HT1080 (cell line): ENCODE data around the gene ZNF25. TPM values are rescaled to one million over a fixed set of nuclear protein-coding genes. Genes with fewer than 3 reads are reported as not detected.
"Not testable (repeated sequence)": the region's sequence is repeated elsewhere in the genome, so short reads cannot be mapped to it uniquely, and the experiment has no call there.

Experiments
- DNase-seq: peaks from one replicate; pipeline ENCODE4 v3.0.0-alpha.2; 2015; ENCODE audit warnings: low read depth
- small RNA-seq: library from RNA; depleted of rRNA; stranded (forward); fragments of <200 nt; gene quantifications from one replicate; pipeline ENCODE3, GENCODE V24; 2014
- total RNA-seq: library from RNA; depleted of rRNA; stranded (reverse); fragments of >200 nt; shearing (Covaris generic); gene quantifications from 2 replicates; pipeline ENCODE4 v1.2.3, GENCODE V29; 2014; rRNA removed

ZNF25 gene
- total RNA-seq, 1 experiment from 2014 or later = 2.8 TPM

DNA sequence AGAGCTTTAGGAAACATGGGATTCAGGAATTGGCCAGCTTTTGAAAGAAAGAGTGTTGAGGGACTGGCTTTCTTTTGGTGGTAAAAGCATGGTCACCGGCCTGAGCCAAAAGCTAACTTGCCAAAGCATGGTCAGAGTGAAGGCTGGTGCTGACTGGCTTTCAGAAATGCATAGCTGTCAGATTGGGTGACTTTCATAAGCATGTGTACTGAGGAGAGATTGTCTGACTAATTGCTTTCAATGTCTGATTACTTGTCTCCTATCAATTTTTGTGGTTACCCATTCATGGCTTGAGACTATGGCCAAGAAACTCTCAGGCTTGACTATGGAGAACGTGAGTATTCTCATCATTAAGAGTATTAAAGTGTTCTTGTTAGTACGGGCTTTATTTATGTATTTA lies 28.2 kb downstream of the ZNF25 start:
- DNase-seq = no peak

DNA sequence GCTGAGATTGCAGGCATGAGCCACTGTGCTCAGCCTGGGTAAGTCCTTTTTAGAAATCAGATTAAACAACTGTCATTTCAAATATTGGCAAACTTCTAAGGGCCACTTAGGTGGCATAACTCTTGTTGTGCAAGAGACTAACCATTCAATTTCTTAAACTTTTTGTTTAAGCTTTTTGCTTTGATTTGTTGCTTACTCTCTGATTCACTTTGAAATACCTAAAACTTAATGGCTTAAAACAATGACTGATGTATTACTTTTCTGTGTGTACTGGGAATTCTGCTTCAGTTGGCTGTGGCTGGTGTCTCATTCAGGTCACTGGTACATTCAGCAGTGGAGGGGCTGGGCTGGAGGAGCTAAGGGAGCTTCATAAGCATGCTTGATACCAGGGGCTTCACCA lies 28.9 kb downstream of the ZNF25 start:
- DNase-seq = no peak

DNA sequence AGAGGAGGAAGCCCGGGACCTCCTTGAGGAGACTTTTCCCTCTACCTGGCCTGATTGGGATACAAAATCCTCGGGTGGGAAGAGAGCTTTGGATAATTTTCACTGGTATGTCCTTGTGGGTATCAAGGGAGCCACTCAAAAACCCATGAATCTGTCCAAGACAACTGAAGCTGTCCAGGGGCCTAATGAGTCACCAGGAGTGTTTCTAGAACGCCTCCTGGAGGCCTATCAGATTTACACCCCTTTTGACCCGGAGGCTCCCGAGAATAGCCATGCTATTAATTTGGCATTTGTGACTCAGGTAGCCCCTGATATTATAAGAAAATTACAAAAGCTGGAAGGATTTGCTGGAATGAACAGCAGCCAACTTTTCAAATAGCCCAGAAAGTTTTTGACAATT lies 38.6 kb downstream of the ZNF25 start:
- DNase-seq = no peak

DNA sequence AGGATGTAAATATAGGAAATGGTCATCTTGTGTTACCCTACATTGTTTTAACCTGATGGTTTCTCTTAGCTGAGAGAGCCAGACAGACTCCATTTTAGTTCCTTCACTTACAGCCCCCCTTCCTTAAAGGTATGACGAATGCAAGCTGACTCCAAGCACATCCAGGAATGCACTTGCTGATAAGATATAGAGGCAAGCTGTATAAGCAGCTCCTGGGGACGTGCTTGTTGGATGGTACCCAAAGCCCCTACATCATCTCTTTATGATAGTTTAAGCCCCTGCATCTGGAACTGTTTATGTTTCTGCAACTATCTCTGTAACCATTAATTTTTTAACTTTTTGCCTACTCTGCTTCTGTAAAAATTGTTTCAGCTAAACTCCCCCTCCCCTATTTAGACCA lies 41.7 kb downstream of the ZNF25 start:
- DNase-seq = no peak

DNA sequence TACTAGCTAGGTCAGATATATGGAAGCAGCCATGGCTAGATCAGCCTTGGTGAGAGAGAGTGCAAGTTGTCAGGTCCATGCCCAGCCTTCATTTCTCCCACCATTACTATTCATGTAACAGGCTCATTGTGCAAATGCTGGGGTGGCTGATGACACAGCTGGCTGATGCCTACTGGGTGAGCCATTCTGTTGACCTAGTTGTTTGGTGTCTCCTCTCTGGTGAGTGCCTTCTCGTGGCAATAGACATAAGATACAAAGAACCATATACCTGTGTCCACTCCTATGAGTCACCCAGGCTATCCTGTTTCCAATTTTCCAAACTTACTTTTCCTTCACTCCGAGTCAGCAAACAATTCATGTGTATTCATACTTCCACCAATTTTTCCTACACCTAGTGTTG lies 46.0 kb downstream of the ZNF25 start:
- no peak for DNase-seq

DNA sequence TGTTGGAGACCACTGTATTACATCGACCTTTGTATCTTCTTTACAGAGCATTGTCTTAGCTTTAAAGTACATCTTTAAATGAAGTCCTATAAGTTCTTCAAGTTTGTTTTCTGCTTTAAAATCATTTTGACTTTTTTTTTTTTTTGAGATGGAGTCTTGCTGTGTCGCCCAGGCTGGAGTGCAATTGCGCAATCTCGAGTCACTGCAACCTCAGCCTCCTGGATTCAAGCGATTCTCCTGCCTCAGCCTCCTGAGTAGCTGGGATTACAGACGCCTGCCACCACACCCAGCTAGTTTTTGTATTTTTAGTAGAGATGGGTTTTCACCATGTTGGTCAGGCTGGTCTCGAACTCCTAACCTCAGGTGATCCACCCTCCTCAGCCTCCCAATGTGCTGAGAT lies 68.3 kb downstream of the ZNF25 start:
- not testable (repeated sequence) for DNase-seq

DNA sequence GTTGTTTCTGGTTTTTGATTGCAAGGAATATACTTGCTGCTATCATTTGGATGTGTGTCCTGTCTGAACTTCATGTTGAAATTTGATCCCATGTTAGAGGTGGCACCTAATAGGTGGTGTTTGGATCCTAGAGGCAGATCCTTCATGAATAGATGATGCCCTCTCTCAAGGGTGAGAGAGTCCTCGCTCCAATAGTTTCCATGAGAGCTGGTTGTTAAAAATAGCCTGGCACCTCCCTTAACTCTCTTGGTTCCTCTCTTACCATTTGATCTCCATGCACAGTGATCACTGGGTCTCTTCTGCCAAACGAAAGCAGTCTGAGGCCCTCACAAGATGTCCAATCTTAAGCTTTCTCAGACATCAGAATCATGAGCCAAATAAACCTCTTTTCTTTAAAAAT lies 70.1 kb downstream of the ZNF25 start:
- no peak for DNase-seq

Small RNAs within 50 kb of the gene (small RNA-seq; reads per million reads assigned to genes)
- gene RF00019 = not detected

Other genes with a start within 250 kb of the ZNF25 start
- 2.1 and 5.5 TPM in 2 replicates for gene ZNF248, start 119.0 kb downstream of the ZNF25 start, total RNA-seq
- 15.8 and 15.9 TPM in 2 replicates for gene ZNF33A, start 34.0 kb upstream of the ZNF25 start, total RNA-seq
- 11.5 and 13.6 TPM in 2 replicates for gene ZNF37A, start 117.7 kb upstream of the ZNF25 start, total RNA-seq